Activated CD8-positive, alpha-beta T cell treated with anti-CD3 and anti-CD28 coated beads, Interleukin-2, amount 10 ng/mL, durations not matched to agents 7 days and 5 days (primary cell): ENCODE results near the gene FOXD4. TPM values are rescaled to one million over a fixed set of nuclear protein-coding genes. Genes with fewer than 3 reads are reported as not detected.
"Not testable (repeated sequence)": the region's sequence is repeated elsewhere in the genome, so short reads cannot be mapped to it uniquely, and the experiment has no call there.

ENCODE experiments used
- ATAC-seq: fragments of 150-1000 bp; cut with Tn5 transposase; one replicate; pipeline ENCODE4 v1.10.0; 2021; ENCODE audit warnings: moderate library complexity
- CTCF ChIA-PET: fragments of 350-600 bp; sonication (Branson Sonifier 250); formaldehyde crosslinking; loops from one replicate; lab custom pipeline; 2021; ENCODE audit warnings: antibody characterized with exemption; lab: Charles Lee
- POLR2A ChIA-PET: fragments of 350-600 bp; sonication (Branson Sonifier 250); formaldehyde crosslinking; loops from one replicate; lab custom pipeline; 2021; ENCODE audit warnings: antibody characterized with exemption; lab: Charles Lee
- DNase-seq: peaks from one replicate; pipeline ENCODE4 v3.0.0-alpha.2; 2020
- H3K27ac Mint-ChIP-seq: one replicate; pipeline ENCODE4 v1.8.0; 2021; ENCODE audit warnings: mild to moderate bottlenecking, mixed read lengths
- H3K27me3 Mint-ChIP-seq: one replicate; pipeline ENCODE4 v1.8.0; 2021; ENCODE audit warnings: low read depth, mixed read lengths
- H3K36me3 Mint-ChIP-seq: one replicate; pipeline ENCODE4 v1.8.0; 2021; ENCODE audit warnings: low read depth, mixed read lengths
- H3K4me1 Mint-ChIP-seq: one replicate; pipeline ENCODE4 v1.8.0; 2021; ENCODE audit warnings: low read depth, mixed read lengths
- H3K4me3 Mint-ChIP-seq: one replicate; pipeline ENCODE4 v1.8.0; 2021; ENCODE audit warnings: mild to moderate bottlenecking, mixed read lengths
- H3K9me3 Mint-ChIP-seq: one replicate; pipeline ENCODE4 v1.8.0; 2022; ENCODE audit warnings: mixed read lengths; ENCODE audit not compliant: insufficient read depth
- total RNA-seq, 2 experiments: library from RNA; stranded (reverse); gene quantifications; one replicate each; pipeline ENCODE4 v1.2.3, GENCODE V29; 2021

The FOXD4 gene
- total RNA-seq, 2 experiments from 2014 or later, result 0.52 TPM; not detected in 1

- DNase-seq, POLR2A ChIA-PET, H3K4me1 Mint-ChIP-seq, ATAC-seq, H3K27me3 Mint-ChIP-seq, H3K36me3 Mint-ChIP-seq, H3K27ac Mint-ChIP-seq, CTCF ChIA-PET, H3K9me3 Mint-ChIP-seq, H3K4me3 Mint-ChIP-seq: not testable (repeated sequence)
Observed at GRCh38 chr9:87860-88259, 30.4 kb downstream of the FOXD4 start.

DNA sequence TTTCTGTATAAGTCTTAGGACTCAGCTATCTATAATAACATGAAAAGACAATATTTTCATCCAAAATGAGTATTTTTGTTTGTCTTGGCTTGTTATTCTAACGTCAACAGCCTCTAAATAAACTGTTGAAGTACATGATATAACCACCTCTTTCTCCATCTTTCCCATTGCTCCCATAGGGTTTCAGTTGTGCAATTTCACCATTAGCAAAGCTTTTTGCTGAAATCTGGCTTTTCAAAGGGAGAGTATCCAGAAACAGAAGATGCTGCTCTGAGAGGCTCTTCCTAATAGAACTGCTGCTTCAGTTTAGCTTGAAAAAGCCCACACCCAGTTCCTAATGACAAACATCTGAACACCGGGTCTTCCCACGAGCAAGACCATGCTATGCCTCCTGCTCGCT, 31.1 kb downstream of the FOXD4 start:
- POLR2A ChIA-PET, H3K36me3 Mint-ChIP-seq, ATAC-seq, H3K9me3 Mint-ChIP-seq, H3K4me3 Mint-ChIP-seq, CTCF ChIA-PET, DNase-seq, H3K27ac Mint-ChIP-seq, H3K27me3 Mint-ChIP-seq, H3K4me1 Mint-ChIP-seq: not testable (repeated sequence)

DNA sequence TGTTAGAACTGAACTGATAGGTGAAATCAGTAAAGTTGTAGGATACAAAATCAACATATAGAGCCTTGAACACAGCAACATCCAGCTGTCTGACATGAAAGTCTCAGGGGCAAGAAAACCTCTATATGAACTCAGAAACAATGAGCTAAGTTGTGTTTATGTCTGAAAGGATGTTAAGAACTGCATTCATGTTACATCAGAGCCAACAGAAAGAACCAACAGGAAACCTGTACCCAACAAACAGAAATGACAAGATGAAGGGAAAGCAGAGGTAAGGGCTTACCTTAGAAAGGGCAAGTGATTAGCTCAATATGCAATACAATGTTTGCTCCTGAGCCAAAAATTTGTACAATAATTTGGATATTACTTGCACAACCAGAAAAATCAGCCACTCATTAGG, 31.5 kb downstream of the FOXD4 start:
- H3K9me3 Mint-ChIP-seq, result not testable (repeated sequence)

DNA sequence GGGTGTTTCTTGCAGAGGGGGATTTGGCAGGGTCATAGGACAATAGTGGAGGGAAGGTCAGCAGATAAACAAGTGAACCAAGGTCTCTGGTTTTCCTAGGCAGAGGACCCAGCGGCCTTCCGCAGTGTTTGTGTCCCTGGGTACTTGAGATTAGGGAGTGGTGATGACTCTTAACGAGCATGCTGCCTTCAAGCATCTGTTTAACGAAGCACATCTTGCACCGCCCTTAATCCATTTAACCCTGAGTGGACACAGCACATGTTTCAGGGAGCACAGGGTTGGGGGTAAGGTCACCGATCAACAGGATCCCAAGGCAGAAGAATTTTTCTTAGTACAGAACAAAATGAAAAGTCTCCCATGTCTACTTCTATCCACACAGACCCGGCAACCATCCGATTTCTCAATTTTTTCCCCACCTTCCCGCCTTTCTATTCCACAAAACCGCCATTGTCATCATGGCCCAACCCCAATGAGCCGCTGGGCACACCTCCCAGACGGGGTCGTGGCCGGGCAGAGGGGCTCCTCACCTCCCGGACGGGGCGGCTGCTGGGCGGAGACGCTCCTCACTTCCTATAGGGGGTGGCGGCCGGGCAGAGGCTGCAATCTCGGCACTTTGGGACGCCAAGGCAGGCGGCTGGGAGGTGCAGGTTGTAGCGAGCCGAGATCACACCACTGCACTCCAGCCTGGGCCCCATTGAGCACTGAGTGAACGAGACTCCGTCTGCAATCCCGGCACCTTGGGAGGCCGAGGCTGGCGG, 35.1 kb downstream of the FOXD4 start:
- H3K27ac Mint-ChIP-seq, H3K4me3 Mint-ChIP-seq, H3K9me3 Mint-ChIP-seq, POLR2A ChIA-PET, ATAC-seq, DNase-seq, H3K36me3 Mint-ChIP-seq, CTCF ChIA-PET, H3K4me1 Mint-ChIP-seq: not testable (repeated sequence)
- peaks cover 12% of the 10 kb centered on the region for H3K27me3 Mint-ChIP-seq

More for the DNA sequence above, 31.5 kb downstream of the FOXD4 start:
- POLR2A ChIA-PET, H3K36me3 Mint-ChIP-seq, ATAC-seq, DNase-seq, H3K4me1 Mint-ChIP-seq, CTCF ChIA-PET, H3K27ac Mint-ChIP-seq, H3K4me3 Mint-ChIP-seq, H3K27me3 Mint-ChIP-seq: not testable (repeated sequence)

DNA sequence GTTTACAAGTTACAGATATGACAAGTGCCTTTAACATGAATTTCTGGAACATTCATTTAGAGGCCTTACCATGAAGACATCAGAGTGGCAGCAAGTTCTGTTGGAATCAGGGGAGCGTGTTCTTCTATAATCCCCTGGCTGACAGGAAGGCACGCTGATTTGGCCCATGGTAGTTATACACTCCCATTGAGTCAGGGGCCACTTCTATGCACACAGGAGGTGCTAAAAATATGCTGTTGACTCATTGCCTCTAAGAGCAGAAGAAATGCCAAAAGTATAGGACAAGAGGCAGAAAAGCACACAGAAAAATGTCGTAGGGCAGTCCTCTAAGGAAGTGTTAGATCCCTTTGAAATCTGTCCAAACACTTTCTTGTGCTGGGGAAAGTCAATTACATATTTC, 39.9 kb downstream of the FOXD4 start:
- ATAC-seq, H3K9me3 Mint-ChIP-seq, H3K36me3 Mint-ChIP-seq, H3K4me3 Mint-ChIP-seq, POLR2A ChIA-PET, CTCF ChIA-PET, H3K4me1 Mint-ChIP-seq, DNase-seq, H3K27ac Mint-ChIP-seq: not testable (repeated sequence)
- peaks cover 22% of the 10 kb centered on the region for H3K27me3 Mint-ChIP-seq

GRCh38 chr9:76389-76788, 41.8 kb downstream of the FOXD4 start:
- POLR2A ChIA-PET, H3K4me3 Mint-ChIP-seq, ATAC-seq: not testable (repeated sequence)

GRCh38 chr9:73900-74525, 44.2 kb downstream of the FOXD4 start:
- H3K36me3 Mint-ChIP-seq, DNase-seq, POLR2A ChIA-PET, H3K9me3 Mint-ChIP-seq, ATAC-seq, CTCF ChIA-PET, H3K27ac Mint-ChIP-seq, H3K4me1 Mint-ChIP-seq: not testable (repeated sequence)
- H3K4me3 Mint-ChIP-seq, result peak overlapping the region; percentile 31
- peaks cover 21% of the 10 kb centered on the region for H3K27me3 Mint-ChIP-seq

More at GRCh38 chr9:76389-76788, 41.8 kb downstream of the FOXD4 start:
- H3K4me1 Mint-ChIP-seq, H3K27ac Mint-ChIP-seq, DNase-seq, CTCF ChIA-PET, H3K36me3 Mint-ChIP-seq, H3K9me3 Mint-ChIP-seq: not testable (repeated sequence)
- H3K27me3 Mint-ChIP-seq, result peaks cover 24% of the 10 kb centered on the region

DNA sequence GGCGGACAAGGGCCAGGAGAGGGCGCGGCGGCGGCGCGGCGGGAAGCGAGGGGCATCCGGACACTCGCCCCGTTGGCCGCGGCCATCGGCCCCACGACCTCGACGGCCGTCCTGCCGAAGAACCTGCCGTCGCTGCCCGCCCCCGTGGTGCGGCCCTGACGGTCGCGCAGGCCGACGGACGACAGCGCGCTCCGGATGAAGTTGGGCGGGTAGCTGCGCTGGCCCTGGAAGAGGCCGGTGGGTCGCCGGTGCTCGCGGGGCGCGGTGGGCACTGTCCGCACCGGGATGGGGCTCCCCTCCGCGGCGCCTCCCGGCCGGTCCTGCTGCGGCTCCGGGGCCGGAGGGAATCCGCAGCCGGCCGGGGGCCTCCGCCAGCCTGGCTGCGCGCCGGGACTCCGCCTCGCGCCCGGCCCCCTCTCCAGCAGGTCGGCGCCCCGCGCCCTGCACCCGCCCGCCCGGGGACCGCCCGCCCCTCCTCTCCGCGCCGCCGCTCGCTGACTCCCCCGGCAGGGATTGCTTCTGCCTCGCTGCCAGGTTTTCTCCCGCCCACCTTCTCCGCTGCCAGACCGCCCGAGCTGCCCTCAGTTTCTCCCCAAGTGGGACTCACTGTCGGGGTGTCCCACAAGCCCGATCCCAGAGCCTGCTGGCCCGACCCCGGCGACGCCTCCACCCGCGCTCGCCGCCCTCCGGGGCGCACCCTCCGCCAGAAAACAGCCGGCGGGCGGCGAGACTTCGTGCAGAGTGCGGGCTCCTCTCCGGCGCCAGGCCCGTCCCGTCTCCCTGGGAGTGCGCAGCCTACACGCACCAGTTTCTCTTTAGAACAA, 44.9 kb downstream of the FOXD4 start:
- POLR2A ChIA-PET, DNase-seq, H3K27ac Mint-ChIP-seq, H3K4me1 Mint-ChIP-seq, H3K36me3 Mint-ChIP-seq, CTCF ChIA-PET, H3K9me3 Mint-ChIP-seq: not testable (repeated sequence)
- Mint-ChIP-seq H3K27me3 (peaks cover 21% of the 10 kb centered on the region), H3K4me3 (peak overlapping the region; percentile 54)
- ATAC-seq, result peak; percentile 77

Other genes with a start within 250 kb of the FOXD4 start
- gene WASHC1, start 89.0 kb downstream of the FOXD4 start, total RNA-seq, result 10 to 100 TPM; 22.8 to 24.7 TPM
- gene ZNG1A, start 60.6 kb upstream of the FOXD4 start, total RNA-seq, result 10 to 100 TPM; 32.8 to 33.5 TPM
- 100 to 1,000 TPM; 386 to 389 TPM for gene DOCK8, start 96.4 kb upstream of the FOXD4 start, total RNA-seq